Epithelial cell of prostate (primary cell): ENCODE data around the gene ZNF778.
"Not testable (repeated sequence)": the region's sequence is repeated elsewhere in the genome, so short reads cannot be mapped to it uniquely, and the experiment has no call there.

Experiments
- DNase-seq: peaks from one replicate; pipeline ENCODE4 v3.0.0-alpha.2; 2011; ENCODE audit warnings: low read depth, low spot score
- H3K27ac ChIP-seq: fragments of 450-650 bp; 2 replicates; pipeline ENCODE4 v1.5.1; 2017; ENCODE audit warnings: mild to moderate bottlenecking

ZNF778 gene

GRCh38 chr16:89210165-89210903 lies 7.2 kb upstream of the ZNF778 start:
- no peak for DNase-seq
- no peak overlapping the region for H3K27ac ChIP-seq

DNA sequence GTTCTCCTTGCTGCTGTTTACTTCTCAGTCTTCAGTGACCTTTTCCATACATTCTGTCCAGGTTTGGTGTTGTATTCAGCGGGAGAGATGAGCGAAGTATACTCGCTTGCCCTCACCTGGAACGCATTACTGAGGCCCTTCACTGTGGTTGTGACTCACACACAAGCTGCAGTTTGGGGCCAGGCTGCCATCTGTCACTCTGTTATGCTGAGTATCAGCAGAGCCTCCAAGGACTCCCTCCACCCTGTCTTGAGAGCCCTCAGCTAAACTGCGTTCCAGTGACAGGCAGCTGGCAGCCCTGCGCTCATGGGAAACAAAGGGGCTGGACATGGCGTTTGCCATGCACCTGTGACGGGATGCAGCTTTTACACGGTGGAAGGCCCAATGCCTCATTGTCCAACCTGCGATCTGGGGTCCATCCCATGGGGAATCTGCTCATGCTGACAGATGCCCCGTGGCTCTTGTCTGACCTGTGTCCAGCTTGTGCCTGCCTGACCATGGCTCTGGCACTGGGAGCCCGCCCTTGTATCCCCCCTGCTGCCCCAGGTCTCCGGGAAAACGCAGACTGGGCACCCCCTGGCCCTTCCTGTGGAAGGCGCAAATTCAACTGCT lies 6.5 kb upstream of the ZNF778 start:
- no peak for DNase-seq
- H3K27ac ChIP-seq, result no peak overlapping the region

DNA sequence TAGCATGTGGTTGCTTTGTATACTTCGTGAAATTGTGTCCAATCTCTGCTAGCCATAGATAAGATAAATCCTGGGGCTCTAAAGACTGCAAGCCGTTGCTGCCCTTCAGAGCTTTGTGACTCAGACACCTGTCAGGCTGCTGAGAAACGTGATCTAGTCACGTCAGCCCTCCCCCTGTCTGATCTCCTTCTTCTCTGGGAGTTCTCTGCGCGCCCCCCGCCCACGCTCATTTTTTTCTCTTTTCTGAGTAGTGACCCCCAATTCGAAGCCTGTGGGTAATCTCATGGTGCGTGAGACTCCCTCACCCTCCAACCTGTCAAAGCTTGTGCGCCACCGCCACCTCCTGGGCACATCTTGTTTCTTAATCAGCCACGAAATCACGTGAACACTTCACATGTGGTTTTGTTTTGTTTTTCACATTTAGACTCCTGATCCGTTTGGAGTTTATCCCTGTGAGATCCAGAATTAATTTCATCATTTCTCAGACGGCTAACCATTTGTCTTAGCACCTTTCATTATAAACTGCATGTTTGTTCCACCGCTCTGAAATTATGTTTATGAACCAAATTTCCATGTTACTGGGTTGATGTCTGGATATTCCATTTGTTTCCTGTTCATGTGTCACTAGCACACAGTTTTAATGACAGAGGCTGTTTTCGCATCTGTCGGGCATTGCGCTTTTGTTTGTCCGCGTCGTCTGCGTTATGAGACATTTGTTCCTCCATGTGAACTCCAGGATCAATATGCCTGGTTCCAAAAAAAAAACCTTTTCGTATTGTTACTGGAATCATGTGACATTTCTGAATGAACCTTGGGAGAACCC lies 977 bp upstream of the ZNF778 start:
- peak overlapping the region; percentile 87 for H3K27ac ChIP-seq
- DNase-seq, result peak; percentile 2

DNA sequence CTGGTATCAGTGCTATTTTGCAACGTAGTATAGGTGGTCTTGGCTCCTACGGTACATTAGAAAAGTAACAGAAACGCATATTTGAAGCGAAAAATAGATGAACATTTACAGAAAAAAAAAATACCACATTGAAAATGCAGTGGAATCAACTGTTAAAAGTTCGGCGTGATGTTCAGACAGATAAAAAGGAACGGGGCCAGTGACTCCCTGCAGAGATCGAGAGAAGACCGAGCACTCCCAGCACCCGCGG lies 440 bp upstream of the ZNF778 start:
- H3K27ac ChIP-seq, result peak overlapping the region; percentile 87
- no peak for DNase-seq

- DNase-seq, result no peak
- H3K27ac ChIP-seq, result no peak overlapping the region
These were observed 1.9 kb downstream of the ZNF778 start for GRCh38 chr16:89219365-89219764.

DNA sequence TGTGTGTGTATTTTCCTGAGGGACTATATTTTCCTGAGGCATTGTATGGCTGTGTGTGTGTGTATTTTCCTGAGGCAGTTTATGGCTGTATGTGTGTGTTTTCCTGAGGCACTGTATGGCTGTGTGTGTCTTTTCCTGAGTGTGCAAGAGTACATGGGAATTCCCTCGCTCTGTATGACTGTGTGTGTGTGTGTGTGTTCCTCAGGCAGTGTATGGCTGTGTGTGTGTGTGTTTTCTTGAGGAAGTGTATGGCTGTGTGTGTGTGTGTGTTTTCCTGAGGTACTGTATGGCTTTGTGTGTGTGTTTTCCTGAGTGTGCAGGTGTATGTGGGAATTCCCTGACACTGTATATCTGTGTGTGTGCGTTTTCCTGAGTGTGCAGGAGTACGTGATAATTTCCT lies 4.1 kb downstream of the ZNF778 start:
- H3K27ac ChIP-seq, result no peak overlapping the region
- DNase-seq, result no peak

DNA sequence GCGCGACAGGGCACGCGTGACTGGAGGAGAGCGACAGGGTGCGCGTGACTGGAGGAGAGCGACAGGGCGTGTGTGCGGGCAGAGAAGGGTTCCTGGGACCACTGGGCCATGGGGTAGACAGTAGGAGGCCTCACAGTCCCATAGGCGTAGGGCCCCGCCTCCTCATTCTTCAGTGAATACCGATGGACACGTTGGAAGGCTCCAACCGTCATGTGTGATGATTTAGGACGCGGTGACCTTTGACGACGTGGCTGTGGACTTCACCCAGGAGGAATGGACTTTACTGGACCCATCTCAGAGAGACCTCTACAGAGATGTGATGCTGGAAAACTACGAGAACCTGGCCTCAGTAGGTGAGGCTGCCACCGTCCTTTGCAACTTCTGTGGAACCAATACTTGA lies 5.4 kb downstream of the ZNF778 start:
- no peak for DNase-seq
- no peak overlapping the region for H3K27ac ChIP-seq

DNA sequence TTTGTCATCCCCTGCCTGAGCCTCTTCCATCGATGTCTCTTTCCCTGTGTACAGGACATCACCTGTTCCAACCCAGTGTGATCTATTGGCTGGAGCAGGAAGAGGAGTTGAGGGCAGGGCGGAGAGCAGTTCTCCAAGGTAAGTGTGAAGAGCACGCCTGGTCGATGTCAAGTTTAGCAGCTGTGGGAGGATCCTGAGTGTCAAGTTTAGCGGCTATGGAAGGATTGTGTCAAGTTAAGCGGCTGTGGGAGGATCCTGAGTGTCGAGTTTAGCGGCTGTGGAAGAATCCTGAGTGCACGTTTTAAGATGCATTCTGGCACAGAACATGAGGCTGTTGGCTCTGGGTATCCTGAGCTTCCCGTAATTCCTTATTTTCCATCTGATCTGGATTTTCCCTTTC lies 7.2 kb downstream of the ZNF778 start:
- H3K27ac ChIP-seq, result no peak overlapping the region
- DNase-seq, result no peak

- DNase-seq, result no peak
- no peak overlapping the region for H3K27ac ChIP-seq
These were observed 12.8 kb downstream of the ZNF778 start for GRCh38 chr16:89230255-89230654.

GRCh38 chr16:89232107-89232506 lies 14.6 kb downstream of the ZNF778 start:
- H3K27ac ChIP-seq, result no peak overlapping the region
- no peak for DNase-seq

GRCh38 chr16:89233678-89234490 lies 16.4 kb downstream of the ZNF778 start:
- no peak overlapping the region for H3K27ac ChIP-seq
- no peak for DNase-seq

GRCh38 chr16:89237733-89238132 lies 20.2 kb downstream of the ZNF778 start:
- no peak overlapping the region for H3K27ac ChIP-seq
- no peak for DNase-seq

GRCh38 chr16:89241187-89242007 lies 23.9 kb downstream of the ZNF778 start:
- H3K27ac ChIP-seq, result peak overlapping the region; percentile 81
- DNase-seq, result peak; percentile 10

DNA sequence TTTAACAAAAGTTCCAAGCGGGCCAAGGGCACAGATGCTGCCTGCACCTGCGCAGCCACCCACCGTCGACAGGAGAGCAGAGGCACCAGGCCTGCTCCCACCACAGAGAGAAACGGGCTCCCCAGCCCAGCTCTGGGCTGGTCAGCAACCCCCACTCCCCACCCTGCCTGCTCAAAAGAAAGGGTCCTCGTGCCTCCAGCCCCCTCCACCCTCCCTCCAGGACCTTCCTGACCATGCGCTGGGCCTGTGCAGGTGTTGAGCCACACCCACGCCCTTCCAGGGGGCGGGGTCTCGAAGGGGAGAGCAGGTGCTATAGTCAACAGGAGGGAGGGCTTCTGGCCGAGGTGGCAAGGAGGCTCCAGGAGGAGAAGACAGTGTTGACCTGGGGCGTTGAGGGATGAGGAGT lies 25.3 kb downstream of the ZNF778 start:
- no peak overlapping the region for H3K27ac ChIP-seq
- no peak for DNase-seq

- DNase-seq, result no peak
- H3K27ac ChIP-seq, result no peak overlapping the region
These were observed 26.2 kb downstream of the ZNF778 start for GRCh38 chr16:89243664-89244063.

DNA sequence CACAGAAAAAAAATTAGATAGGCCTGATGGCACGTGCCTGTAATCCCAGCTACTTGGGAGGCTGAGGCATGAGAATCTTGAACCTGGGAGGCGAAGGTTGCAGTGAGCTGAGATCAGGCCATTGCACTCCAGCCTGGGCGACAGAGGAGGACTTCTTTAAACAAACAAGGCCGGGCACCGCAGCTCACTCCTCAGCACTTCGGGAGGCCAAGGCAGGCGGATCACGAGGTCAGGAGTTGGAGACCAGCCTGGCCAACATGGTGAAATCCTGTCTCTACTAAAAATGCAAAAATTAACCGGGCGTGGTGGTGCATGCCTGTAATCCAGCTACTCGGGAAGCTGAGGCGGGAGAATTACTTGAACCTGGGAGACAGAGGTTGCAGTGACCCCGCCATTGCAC lies 26.8 kb downstream of the ZNF778 start:
- H3K27ac ChIP-seq, DNase-seq: not testable (repeated sequence)

GRCh38 chr16:89244754-89245153 lies 27.3 kb downstream of the ZNF778 start:
- no peak for DNase-seq
- no peak overlapping the region for H3K27ac ChIP-seq

DNA sequence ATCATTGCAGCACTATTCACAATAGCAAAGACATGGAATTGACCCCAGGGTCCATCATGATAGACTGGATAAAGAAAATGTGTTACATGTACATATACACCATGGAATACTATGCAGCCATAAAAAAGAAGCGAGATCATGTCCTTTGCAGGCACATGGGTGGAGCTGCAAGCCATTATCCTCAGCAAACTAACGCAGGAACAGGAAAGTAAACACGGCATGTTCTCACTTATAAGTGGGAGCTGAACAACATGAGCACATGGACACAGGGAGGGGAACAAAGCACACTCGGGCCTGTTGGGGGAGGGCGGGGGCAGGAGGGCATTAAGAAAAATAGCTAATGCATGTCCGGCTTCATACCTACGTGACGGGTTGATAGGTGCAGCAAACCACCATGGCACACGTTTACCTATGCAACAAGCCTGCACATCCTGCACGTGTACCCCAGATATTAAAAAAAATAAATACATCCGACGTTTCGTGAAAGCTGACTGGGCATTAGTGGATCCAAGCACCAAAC lies 28.9 kb downstream of the ZNF778 start:
- no peak overlapping the region for H3K27ac ChIP-seq

DNA sequence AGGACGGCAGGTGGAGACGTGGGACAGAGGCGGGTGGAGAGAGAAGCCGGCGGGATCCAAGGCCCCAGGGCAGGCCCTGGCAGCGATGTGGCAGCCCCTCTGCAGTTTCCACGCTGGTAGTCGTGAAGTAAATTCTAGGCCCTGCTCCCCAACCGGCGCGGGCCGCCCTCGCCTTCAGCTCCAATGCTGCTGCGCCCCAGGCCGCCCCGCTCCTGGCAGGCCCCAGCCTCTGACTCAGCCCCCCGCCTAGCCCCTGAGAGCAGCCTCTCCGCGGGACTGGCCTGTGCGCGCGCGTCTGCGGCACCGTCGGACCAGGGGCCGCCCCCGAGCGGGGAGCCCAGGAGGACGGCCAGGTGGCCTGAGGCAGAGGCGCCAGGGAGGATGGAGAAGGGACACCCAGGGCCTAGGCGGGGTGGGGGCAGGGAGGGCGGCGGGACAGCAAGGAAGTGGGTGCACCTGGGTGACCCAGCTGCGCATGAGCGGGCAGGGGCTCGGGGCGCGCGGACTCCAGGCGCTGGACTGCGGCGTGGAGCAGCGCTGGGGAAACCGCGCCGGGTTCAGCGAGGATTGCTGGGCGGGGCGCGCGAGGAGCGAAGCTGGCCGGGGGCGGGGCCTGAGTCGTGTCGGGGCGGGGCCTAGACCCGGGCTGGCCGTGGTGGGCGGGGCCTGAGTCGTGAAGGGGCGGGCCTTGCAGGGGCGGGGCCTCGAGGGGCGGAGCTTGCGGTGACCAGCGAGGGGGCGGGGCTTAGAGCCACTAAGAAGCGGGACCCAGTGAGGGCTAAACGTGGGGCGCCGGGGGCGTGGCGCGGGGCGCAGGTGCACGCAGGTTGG lies 29.6 kb downstream of the ZNF778 start:
- no peak overlapping the region for H3K27ac ChIP-seq
- no peak for DNase-seq

More for the DNA sequence above, 28.9 kb downstream of the ZNF778 start:
- DNase-seq, result no peak
